Activated naive CD4-positive, alpha-beta T cell treated with anti-CD3 and anti-CD28 coated beads, Interleukin-2, amount 50 U/mL, for 72 hours (primary cell): ENCODE results near the gene PGAP1. TPM values are rescaled to one million over a fixed set of nuclear protein-coding genes. Genes with fewer than 3 reads are reported as not detected.

Experiments used
- ATAC-seq, 2 donors: fragments of 150-1000 bp; cut with Tn5 transposase; 2 replicates each; pipeline ENCODE4 v1.10.0; 2021; ENCODE audit warnings: mild to moderate bottlenecking in 2 of 2, moderate library complexity in 2 of 2
- DNase-seq, 2 donors: peaks; one replicate each; pipeline ENCODE4 v3.0.0; 2021 to 2022; ENCODE audit warnings: low spot score in 2 of 2
- H3K27ac Mint-ChIP-seq, 2 donors: one replicate each; pipeline ENCODE4 v1.8.0; 2022; ENCODE audit warnings: mild to moderate bottlenecking in 2 of 2, mixed read lengths in 2 of 2
- H3K36me3 Mint-ChIP-seq, 2 donors: one replicate each; pipeline ENCODE4 v1.8.0; 2022; ENCODE audit warnings: mixed read lengths in 2 of 2
- H3K9me3 Mint-ChIP-seq, 2 donors: one replicate each; pipeline ENCODE4 v1.8.0; 2022; ENCODE audit warnings: mixed read lengths in 2 of 2
- total RNA-seq, 2 donors: library from RNA; stranded (reverse); gene quantifications; one replicate each; pipeline ENCODE4 v1.2.3, GENCODE V29; 2022

PGAP1 gene
- total RNA-seq, 2 donors from 2014 or later, result 40.2 to 52.1 TPM

DNA sequence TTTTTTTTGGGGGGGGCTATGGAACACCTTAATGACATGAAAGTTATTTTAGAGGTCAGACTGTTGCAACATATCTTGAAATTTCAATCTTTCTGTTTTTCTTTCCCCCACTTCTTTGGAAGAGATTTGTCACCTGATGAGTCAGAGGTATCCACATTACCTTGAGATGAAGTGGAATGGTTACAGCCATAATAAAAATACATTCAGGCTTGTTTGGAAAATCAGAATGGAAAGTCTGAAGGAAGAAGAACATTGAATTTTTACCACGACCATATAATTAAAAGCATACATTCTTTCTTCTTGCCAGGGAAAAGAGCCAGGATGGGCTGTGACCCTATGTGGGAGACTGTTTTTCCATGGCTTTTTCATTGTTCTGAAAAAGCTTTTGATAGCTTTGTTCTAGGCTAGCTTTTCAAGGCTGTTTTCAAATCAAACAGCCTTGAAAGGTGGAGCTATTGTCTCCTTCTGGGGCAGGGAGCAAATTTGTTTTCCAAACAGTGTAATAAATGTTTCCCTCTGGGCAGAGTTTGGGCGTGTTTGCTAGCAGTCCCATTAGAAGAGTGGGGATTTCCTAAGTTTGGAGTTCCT is 124.7 kb downstream of the PGAP1 start:
- Mint-ChIP-seq H3K27ac (peak overlapping the region in 1 of 2 donors; percentile 94), H3K9me3 (peaks cover 0 to 8% of the 10 kb centered on the region in 2 donors)

DNA sequence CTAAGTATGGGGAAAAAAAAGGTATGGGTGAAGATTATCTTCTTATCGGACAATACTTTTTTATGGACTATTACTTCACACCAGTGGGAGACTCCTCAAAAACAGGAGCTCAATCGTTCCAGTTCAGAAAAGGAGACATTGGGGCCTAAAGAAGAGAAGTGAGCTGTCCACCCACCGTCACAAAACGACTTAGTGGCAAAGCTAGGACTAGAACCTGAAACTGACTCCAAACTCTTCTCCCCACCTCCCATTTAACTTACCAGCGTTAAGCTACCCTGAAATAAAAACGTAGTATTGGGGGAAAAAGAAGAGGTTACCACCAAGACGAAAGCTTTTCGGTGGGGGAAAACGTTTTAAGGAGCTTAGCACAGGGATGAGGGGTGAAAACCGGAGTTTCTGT is 127.5 kb downstream of the PGAP1 start:
- Mint-ChIP-seq H3K9me3 (peaks cover 0 to 8% of the 10 kb centered on the region in 2 donors), H3K36me3 (peaks cover 19 to 20% of the 10 kb centered on the region in 2 donors), H3K27ac (peak overlapping the region; percentile 94 to 98)
- DNase-seq (no peak), ATAC-seq (peak; percentile 3 to 15)

More for the DNA sequence above, 124.7 kb downstream of the PGAP1 start:
- ATAC-seq (peak in 1 of 2 donors; percentile 11), DNase-seq (no peak)
- peaks cover 17 to 20% of the 10 kb centered on the region in 2 donors for H3K36me3 Mint-ChIP-seq

GRCh38 chr2:196792865-196793264 is 133.6 kb downstream of the PGAP1 start:
- H3K36me3 Mint-ChIP-seq, result peaks cover 7 to 9% of the 10 kb centered on the region in 2 donors
- no peak for ATAC-seq
- no peak for DNase-seq
- no peaks in the 10 kb centered on the region for H3K9me3 Mint-ChIP-seq
- no peak overlapping the region for H3K27ac Mint-ChIP-seq

- peak overlapping the region; percentile 62 to 74 for H3K27ac Mint-ChIP-seq
- no peaks in the 10 kb centered on the region for H3K9me3 Mint-ChIP-seq
- peak; percentile 40 to 63 for DNase-seq
- H3K36me3 Mint-ChIP-seq, result peaks cover 6 to 15% of the 10 kb centered on the region in 2 donors
- ATAC-seq, result peak; percentile 95 to 98
Observed at GRCh38 chr2:196783431-196784094, 142.9 kb downstream of the PGAP1 start.

Other genes with a start within 250 kb of the PGAP1 start
- 10 to 100 TPM; 67.7 to 90.2 TPM for gene GTF3C3, start 127.0 kb downstream of the PGAP1 start, total RNA-seq
- under 1 TPM in 1 of 2 donors, not detected in 1; 0.53 TPM for gene C2orf66, start 117.4 kb downstream of the PGAP1 start, total RNA-seq